ENCODE results near the gene PRR5. TPM values are rescaled to one million over a fixed set of nuclear protein-coding genes. Genes with fewer than 3 reads are reported as not detected.

PRR5 gene
- total RNA-seq, 1 donor from 2014 or later = 63.6 TPM

DNA sequence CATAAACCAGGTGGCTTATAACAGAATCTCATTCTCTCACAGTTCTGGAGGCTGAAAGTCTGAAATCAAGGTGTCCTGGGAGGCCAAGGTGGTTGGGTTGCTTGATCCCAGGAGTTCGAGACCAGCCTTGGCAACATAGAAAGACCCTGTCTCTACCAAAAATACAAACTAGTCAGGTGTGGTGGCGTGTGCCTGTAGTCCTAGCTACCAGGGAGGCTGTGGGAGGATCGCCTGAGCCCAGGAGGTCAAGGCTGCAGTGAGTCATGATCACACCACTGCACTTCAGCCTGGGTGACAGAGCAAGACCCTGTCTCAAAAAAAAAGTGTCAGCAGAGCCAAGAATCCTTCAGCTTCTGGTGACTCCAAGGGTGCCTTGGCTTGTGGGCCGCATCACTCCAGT is 8.9 kb upstream of the PRR5 start:
- Mint-ChIP-seq H3K27ac (no peak overlapping the region), H3K36me3 (no peaks in the 10 kb centered on the region), H3K9me3 (no peaks in the 10 kb centered on the region), H3K4me1 (peaks cover 4% of the 10 kb centered on the region), H3K27me3 (ENCODE audit: low read depth) (no peaks in the 10 kb centered on the region), H3K4me3 (no peak overlapping the region)
- DNase-seq (ENCODE audit: low spot score in 2 of 2, unreplicated experiment in 2 of 2) = no peak
- TF ChIP-seq, protein P1, sequence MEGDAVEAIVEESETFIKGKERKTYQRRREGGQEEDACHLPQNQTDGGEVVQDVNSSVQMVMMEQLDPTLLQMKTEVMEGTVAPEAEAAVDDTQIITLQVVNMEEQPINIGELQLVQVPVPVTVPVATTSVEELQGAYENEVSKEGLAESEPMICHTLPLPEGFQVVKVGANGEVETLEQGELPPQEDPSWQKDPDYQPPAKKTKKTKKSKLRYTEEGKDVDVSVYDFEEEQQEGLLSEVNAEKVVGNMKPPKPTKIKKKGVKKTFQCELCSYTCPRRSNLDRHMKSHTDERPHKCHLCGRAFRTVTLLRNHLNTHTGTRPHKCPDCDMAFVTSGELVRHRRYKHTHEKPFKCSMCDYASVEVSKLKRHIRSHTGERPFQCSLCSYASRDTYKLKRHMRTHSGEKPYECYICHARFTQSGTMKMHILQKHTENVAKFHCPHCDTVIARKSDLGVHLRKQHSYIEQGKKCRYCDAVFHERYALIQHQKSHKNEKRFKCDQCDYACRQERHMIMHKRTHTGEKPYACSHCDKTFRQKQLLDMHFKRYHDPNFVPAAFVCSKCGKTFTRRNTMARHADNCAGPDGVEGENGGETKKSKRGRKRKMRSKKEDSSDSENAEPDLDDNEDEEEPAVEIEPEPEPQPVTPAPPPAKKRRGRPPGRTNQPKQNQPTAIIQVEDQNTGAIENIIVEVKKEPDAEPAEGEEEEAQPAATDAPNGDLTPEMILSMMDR (IDR thresholded peaks at IDR 0.05; ENCODE audit: unreplicated experiment) = no peak

DNA sequence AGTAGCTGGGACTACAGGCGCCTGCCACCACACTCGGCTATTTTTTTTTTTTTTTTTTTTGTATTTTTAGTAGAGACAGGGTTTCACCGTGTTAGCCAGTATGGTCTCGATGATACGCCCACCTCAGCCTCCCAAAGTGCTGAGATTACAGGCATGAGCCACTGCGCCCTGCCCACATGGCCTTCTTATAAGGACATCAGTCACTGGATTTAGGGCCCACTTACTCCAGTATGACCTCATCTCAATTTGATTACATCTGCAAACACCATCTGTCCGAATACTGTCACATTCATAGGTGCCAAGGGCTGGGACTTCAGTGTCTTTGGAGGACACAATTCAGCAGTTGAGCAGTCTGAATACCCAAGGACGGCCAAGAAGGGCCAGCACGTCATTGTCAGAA is 8.2 kb upstream of the PRR5 start:
- Mint-ChIP-seq H3K36me3 (no peaks in the 10 kb centered on the region), H3K4me3 (no peak overlapping the region), H3K9me3 (no peaks in the 10 kb centered on the region), H3K27ac (no peak overlapping the region), H3K27me3 (ENCODE audit: low read depth) (no peaks in the 10 kb centered on the region), H3K4me1 (peaks cover 10% of the 10 kb centered on the region)
- TF ChIP-seq, protein P1 (IDR thresholded peaks at IDR 0.05; ENCODE audit: unreplicated experiment) = no peak
- no peak for DNase-seq (ENCODE audit: low spot score in 2 of 2, unreplicated experiment in 2 of 2)

DNA sequence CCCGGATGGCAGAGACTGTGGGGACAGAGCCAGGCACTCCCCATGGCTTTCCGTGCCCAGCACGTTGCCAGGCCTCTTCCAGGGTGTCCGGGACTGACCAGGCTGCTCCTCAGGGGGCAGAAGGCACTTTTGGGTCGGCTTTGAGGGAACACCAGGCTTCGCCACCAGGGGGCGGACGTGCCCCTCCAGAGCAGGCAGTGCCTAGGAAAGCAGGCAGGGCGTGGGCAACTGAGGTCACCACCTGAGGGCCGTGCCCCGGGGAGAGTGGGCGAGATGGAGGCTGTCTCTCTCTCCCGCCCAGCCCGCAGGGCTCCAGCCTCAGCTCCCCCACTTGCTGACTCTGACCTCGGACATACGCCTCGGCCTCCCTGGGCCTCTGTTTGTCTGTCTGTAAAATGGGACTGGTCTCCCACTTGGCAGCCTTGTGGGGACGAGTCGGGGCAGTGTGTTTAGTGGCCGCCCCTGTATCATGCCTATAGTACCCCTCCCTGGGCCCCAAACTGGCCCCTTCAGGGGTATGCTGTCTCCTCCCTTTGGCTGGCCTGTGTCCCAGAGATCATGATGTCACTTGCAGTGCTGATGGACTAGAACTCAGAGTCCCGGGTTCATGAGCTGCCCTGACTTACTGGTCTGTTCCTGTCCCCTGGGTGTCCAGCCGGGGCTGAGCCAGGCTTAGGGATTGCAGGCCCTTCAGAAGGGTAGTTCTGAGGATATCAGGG is 4.4 kb upstream of the PRR5 start:
- H3K4me3 Mint-ChIP-seq = no peak overlapping the region
- H3K36me3 Mint-ChIP-seq = no peaks in the 10 kb centered on the region
- DNase-seq (ENCODE audit: low spot score in 2 of 2, unreplicated experiment in 2 of 2) = peak; percentile 67 to 86
- TF ChIP-seq, protein P1 (IDR thresholded peaks at IDR 0.05; ENCODE audit: unreplicated experiment) = peak; percentile 97
- H3K4me1 Mint-ChIP-seq = peaks cover 30% of the 10 kb centered on the region
- H3K27ac Mint-ChIP-seq = peak overlapping the region; percentile 99
- H3K9me3 Mint-ChIP-seq = no peaks in the 10 kb centered on the region
- no peaks in the 10 kb centered on the region for H3K27me3 Mint-ChIP-seq (ENCODE audit: low read depth)

DNA sequence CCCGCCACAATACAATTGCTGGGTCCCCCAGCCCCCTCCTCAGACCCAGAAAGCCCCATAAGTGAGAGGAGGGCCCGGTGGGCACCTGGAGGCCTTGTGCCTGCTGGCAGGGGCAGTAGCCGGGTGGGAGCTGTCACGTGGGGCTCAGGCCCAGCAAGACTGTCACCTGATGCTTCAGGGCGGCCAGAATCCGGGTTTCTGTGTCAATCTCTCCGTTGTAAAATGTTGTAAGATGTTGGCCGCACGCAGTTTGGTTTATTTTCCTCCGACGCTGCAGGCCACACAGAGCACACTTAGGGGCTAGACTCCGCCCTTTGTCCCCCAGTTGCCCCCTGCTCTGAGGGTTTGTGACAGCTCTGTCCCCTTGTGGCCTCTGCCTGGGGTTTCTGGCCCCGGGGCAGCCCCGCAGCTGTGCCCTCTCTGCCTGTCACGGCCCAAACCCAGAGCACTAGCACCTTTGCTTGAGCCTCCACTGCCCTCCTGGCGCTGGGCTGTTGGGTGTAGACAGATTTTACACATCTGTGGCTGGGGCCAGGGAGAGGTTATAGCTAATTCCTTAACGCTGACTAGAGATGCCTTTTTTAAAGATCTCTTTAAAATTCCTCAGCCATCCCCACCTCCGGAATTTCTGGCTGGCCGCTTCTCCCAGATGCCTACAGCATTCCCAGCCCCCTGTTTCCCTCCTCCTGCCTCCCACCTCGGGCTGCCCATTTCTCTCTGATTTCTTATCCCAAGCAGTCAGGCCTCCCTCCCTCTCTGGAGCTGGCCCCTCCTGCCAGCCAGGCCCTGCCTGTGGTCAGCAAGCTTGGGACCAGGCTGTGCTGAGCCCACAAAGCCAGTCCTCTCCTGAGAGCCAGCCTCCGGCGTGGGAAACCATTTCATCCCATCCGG is 3.2 kb upstream of the PRR5 start:
- DNase-seq (ENCODE audit: low spot score in 2 of 2, unreplicated experiment in 2 of 2) = peak in 1 of 2 experiments; percentile 67
- TF ChIP-seq, protein P1 (IDR thresholded peaks at IDR 0.05; ENCODE audit: unreplicated experiment) = no peak
- no peaks in the 10 kb centered on the region for H3K27me3 Mint-ChIP-seq (ENCODE audit: low read depth)
- H3K4me1 Mint-ChIP-seq = peaks cover 39% of the 10 kb centered on the region
- H3K4me3 Mint-ChIP-seq = peak overlapping the region; percentile 41
- peak overlapping the region; percentile 99 for H3K27ac Mint-ChIP-seq
- no peaks in the 10 kb centered on the region for H3K36me3 Mint-ChIP-seq
- H3K9me3 Mint-ChIP-seq = no peaks in the 10 kb centered on the region

DNA sequence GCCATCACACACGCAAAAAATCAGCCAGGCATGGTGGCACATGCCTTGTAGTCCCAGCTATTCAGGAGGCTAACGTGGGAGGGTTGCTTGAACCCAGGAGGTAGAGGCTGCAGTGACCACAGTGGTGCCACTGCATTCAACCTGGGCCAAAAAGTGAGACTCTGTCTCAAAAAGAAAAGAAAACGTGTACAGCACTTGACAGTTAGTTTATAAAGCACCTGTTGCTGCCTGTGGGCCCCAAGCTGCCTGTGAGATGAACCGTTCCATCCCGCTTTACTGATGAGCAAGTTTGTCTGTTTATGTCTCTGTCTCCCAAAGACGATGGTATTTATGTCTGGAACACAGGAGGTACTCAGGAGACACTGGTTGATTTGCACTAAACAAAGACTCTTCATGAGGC is 1.5 kb upstream of the PRR5 start:
- peaks cover 43% of the 10 kb centered on the region for H3K4me1 Mint-ChIP-seq
- no peak for DNase-seq (ENCODE audit: low spot score in 2 of 2, unreplicated experiment in 2 of 2)
- TF ChIP-seq, protein P1 (IDR thresholded peaks at IDR 0.05; ENCODE audit: unreplicated experiment) = no peak
- no peak overlapping the region for H3K4me3 Mint-ChIP-seq
- H3K27ac Mint-ChIP-seq = peak overlapping the region; percentile 12
- H3K27me3 Mint-ChIP-seq (ENCODE audit: low read depth) = no peaks in the 10 kb centered on the region
- no peaks in the 10 kb centered on the region for H3K9me3 Mint-ChIP-seq
- H3K36me3 Mint-ChIP-seq = peaks cover 3% of the 10 kb centered on the region
